ENCODE results near the gene RBMS1. TPM values are rescaled to one million over a fixed set of nuclear protein-coding genes. Genes with fewer than 3 reads are reported as not detected.

RBMS1 gene
- total and polyA plus RNA-seq, 2 of the 13 experiments (the other 11 are each of a cell fraction or from before 2014, with no cell fraction given) = 55.5 to 110 TPM

DNA sequence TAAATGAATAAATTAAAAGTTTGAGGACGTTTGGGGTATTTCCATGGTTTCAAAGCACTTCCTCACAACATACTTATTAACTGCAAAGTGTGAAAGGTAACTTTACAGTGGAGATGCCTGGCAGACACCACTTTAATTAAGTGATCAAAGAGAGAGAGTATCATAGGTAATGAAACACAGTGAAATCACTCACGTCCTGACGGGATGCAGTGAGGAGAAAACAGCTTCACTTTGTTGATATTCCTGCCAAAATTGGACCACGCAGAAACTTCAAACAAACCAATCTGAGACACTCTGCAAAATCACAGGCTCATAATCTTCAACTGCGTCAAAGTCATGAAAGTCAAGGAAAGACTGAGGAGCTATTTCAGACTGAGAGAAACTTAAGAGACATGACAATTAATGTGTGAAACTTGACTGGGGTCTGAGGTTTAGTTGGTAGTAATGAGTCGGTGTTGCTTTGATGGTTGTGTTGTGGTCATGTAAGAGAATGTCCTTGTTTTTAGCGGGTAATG is 227.5 kb downstream of the RBMS1 start:
- no peak overlapping the region for H3K9ac ChIP-seq (ENCODE audit: insufficient read depth, low read depth, low read length)
- CTCF ChIA-PET (ENCODE audit: low intra/inter-chr PET ratio, low total read pairs) = no interaction called here
- no peak overlapping the region for H3K4me3 ChIP-seq (replicated peaks in 1 of 3; ENCODE audit: insufficient read depth in 1 of 3, low read depth in 2 of 3, low read length in 3 of 3)
- H3K27ac ChIP-seq (ENCODE audit: extremely low read length, insufficient read depth, low read length) = no peak overlapping the region
- H3K36me3 ChIP-seq (replicated peaks in 1 of 2; ENCODE audit: control insufficient read depth in 1 of 2, insufficient read depth in 2 of 2, low read length in 2 of 2) = no peaks in the 10 kb centered on the region
- ATAC-seq = no peak
- no peak overlapping the region for H3K4me2 ChIP-seq (ENCODE audit: low read depth, low read length)
- no peak for FAIRE-seq
- no peaks in the 10 kb centered on the region for H3K9me3 ChIP-seq (ENCODE audit: low read length)
- intact Hi-C loops (cut with micrococcal nuclease; ENCODE audit: unreplicated experiment) = loop anchor here (5.0 kb wide), 1 partner anchor 706 kb away; no protein-coding TSS in a partner anchor
- no TSS peak for BruUV-seq (replicated peaks)
- TF ChIP-seq RFX1 (IDR thresholded peaks at IDR 0.05) (no peak), TRAFD1 (CRISPR knock-in tag; IDR thresholded peaks at IDR 0.05; ENCODE audit: borderline replicate concordance) (no peak), TBL1XR1 (IDR thresholded peaks at IDR 0.05; ENCODE audit: borderline replicate concordance, low read length, partially characterized antibody) (no peak), ZNF207 (IDR thresholded peaks at IDR 0.05; ENCODE audit: borderline replicate concordance) (no peak), ZNF572 (CRISPR knock-in tag; IDR thresholded peaks at IDR 0.05) (no peak), RXRB (CRISPR knock-in tag; IDR thresholded peaks at IDR 0.05; ENCODE audit: borderline replicate concordance) (no peak), JUN (CRISPR knock-in tag; IDR thresholded peaks at IDR 0.05) (no peak), NCOA5 (CRISPR knock-in tag; IDR thresholded peaks at IDR 0.05) (no peak), ZFY (CRISPR knock-in tag; IDR thresholded peaks at IDR 0.05) (no peak), ZBTB21 (CRISPR knock-in tag; IDR thresholded peaks at IDR 0.05) (no peak), ELF4 (CRISPR knock-in tag; IDR thresholded peaks at IDR 0.05; ENCODE audit: borderline replicate concordance) (no peak), ZNF740 (CRISPR knock-in tag; IDR thresholded peaks at IDR 0.05) (no peak), ETV5 (CRISPR knock-in tag; IDR thresholded peaks at IDR 0.05; ENCODE audit: borderline replicate concordance) (no peak), PAWR (CRISPR knock-in tag; IDR thresholded peaks at IDR 0.05; ENCODE audit: borderline replicate concordance) (no peak), ZNF337 (CRISPR knock-in tag; IDR thresholded peaks at IDR 0.05; ENCODE audit: borderline replicate concordance, low read depth) (no peak)
- H2AFZ ChIP-seq (ENCODE audit: low read length) = no peak overlapping the region
- H3K79me2 ChIP-seq (ENCODE audit: insufficient read depth, low read length) = no peaks in the 10 kb centered on the region
- WGBS (ENCODE audit: low lambda C conversion rate) = 52% methylated on average over 7 of the region's 7 CpGs
- DNase-seq (ENCODE audit: low spot score) = no peak
- H4K20me1 ChIP-seq (ENCODE audit: insufficient read depth, low read length) = no peaks in the 10 kb centered on the region
- peaks cover 17% of the 10 kb centered on the region for H3K4me1 ChIP-seq (ENCODE audit: insufficient read depth, low read length)
- POLR2A ChIA-PET = no interaction called here
- H3K27me3 ChIP-seq (ENCODE audit: control insufficient read depth in 1 of 2, insufficient read depth in 2 of 2, low read length in 2 of 2) = no peaks in the 10 kb centered on the region; a peak in 1 of 5 replicates
- in situ Hi-C loops (cut with HindIII; ENCODE audit: extremely low pct_ligation_motif_present, low pct_unique_long_range_greater_than_20kb) = loop anchor here (25.0 kb wide), 1 partner anchor 696 kb away; no protein-coding TSS in a partner anchor

Measured in HepG2 (cell line).